Peyer's patch (tissue), 4 donors: ENCODE measurements around the gene SNRNP70.

Experiments used
- POLR2A ChIP-seq, 2 donors: fragments of 450-650 bp; IDR thresholded peaks; one replicate each; pipeline ENCODE4 v1.5.1; 2017; ENCODE audit warnings: antibody characterized with exemption in 2 of 2, mild to moderate bottlenecking in 2 of 2, moderate library complexity in 2 of 2
- TF ChIP-seq, protein P1 (sequence below), 6 experiments: fragments of 450-650 bp in 4 of 6; fragments of 200-600 bp in 2 of 6; sonication (generic) in 1 of 6; IDR thresholded peaks; one replicate each; pipeline ENCODE4 v1.5.1; 2017 to 2019; ENCODE audit warnings: antibody characterized with exemption in 6 of 6, mild to moderate bottlenecking in 3 of 6, moderate library complexity in 1 of 6

DNA sequence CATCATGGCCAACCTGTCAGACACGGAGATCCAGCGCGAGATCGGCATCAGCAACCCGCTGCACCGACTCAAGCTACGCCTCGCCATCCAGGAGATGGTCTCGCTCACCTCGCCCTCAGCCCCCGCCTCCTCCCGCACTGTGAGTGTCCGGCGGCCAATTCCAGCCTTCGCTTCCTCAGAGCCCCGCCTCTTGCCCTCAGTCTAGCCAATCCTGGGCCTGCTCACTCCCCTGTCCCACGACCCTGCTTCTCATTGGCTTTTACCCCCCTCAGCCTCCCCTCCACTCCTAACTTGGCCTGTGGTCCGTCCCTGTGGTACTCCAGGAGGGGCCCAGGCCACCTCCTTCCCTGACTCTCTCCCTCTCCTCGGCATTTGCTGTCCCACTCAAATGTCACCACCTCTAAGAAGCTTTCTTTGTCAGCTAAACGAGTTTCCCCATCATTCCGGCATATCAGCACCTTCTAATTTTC, 57.6 kb downstream of the SNRNP70 start:
- TF ChIP-seq, protein P1, sequence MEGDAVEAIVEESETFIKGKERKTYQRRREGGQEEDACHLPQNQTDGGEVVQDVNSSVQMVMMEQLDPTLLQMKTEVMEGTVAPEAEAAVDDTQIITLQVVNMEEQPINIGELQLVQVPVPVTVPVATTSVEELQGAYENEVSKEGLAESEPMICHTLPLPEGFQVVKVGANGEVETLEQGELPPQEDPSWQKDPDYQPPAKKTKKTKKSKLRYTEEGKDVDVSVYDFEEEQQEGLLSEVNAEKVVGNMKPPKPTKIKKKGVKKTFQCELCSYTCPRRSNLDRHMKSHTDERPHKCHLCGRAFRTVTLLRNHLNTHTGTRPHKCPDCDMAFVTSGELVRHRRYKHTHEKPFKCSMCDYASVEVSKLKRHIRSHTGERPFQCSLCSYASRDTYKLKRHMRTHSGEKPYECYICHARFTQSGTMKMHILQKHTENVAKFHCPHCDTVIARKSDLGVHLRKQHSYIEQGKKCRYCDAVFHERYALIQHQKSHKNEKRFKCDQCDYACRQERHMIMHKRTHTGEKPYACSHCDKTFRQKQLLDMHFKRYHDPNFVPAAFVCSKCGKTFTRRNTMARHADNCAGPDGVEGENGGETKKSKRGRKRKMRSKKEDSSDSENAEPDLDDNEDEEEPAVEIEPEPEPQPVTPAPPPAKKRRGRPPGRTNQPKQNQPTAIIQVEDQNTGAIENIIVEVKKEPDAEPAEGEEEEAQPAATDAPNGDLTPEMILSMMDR (IDR thresholded peaks at IDR 0.05): no peak
- no peak for TF ChIP-seq POLR2A (IDR thresholded peaks at IDR 0.05)
